Astrocyte (in vitro differentiated cells and primary cell): ENCODE measurements around the gene DOCK2.

ENCODE experiments used
- CTCF ChIP-seq: IDR thresholded peaks from 2 replicates; pipeline ENCODE4 v1.5.1; 2011; ENCODE audit warnings: low read depth, mild to moderate bottlenecking, inconsistent platforms, low read length, moderate library complexity; ENCODE audit not compliant: insufficient read depth
- EZH2 ChIP-seq: IDR thresholded peaks from 2 replicates; pipeline ENCODE4 v1.6.1; 2012; ENCODE audit warnings: mild to moderate bottlenecking, low read length, inconsistent platforms; ENCODE audit not compliant: insufficient read depth

GRCh38 chr5:169648725-169649310, 11.7 kb downstream of the DOCK2 start:
- TF ChIP-seq CTCF = no peak
- no peak for TF ChIP-seq EZH2
